Measurements from ENCODE around the gene WDFY2.

DNA sequence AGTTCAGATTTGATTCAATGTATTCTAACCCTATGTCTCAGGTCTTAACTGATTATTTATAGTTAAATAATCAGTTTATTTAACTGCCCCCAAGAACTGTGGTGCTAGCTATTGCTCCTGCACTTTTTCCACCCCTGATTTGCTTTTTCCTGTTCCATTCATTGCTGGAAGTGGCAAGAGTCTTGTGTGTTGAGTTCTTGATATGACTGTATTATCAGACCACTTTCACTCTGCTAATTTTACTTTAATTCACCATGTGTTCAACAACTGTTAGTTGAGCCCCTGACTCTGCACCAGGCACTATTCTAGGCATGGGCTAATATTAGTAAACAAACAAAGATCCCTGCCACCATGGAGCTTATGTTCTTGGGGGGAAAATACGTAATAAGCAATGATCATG is 39.9 kb downstream of the WDFY2 start:
- no peak for TF ChIP-seq YY1 (IDR thresholded peaks at IDR 0.05; ENCODE audit: insufficient read depth, insufficient read length)
- TF ChIP-seq ZNF274 (IDR thresholded peaks at IDR 0.05; ENCODE audit: low read depth, low read length), result no peak
